GM21515 (cell line): ENCODE measurements around the gene ITFG2.
A peak's percentile ranks its signal among the peaks of the same experiment; 100 is the strongest.
"Not testable (repeated sequence)": the region's sequence is repeated elsewhere in the genome, so short reads cannot be mapped to it uniquely, and the experiment has no call there.

Experiments used
- ATAC-seq: cut with Tn5 transposase; IDR thresholded peaks from one replicate; pipeline ENCODE4 v1.9.1; 2021; ENCODE audit not compliant: unreplicated experiment

The ITFG2 gene

GRCh38 chr12:2812290-2813213 lies at the start of gene ITFG2:
ITFG2 (plus strand) TSS chr12:2812668; CDS start chr12:2812761, 93 bp downstream.
- ATAC-seq = peak; percentile 94

- ATAC-seq = no peak
Observed at GRCh38 chr12:2764398-2764797, 48.1 kb upstream of the ITFG2 start.

DNA sequence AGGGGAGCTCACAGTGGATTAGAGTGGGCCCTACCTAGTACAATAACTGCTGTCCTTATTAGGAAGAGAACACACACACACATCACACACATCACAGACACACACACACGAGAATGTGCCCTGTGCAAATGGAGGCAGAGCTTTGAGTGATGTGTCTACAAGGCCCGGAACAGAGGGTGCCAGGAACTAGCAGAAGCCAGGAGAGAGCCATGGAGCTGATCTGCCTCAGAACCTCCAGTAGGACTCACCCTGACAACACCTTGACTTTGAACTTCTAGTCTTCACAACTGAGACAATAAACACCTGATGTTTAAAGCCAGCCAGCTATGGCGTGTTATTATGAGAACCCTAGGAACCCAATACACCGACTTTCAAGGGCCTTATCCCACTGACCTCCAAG lies 47.4 kb upstream of the ITFG2 start:
- ATAC-seq = no peak

DNA sequence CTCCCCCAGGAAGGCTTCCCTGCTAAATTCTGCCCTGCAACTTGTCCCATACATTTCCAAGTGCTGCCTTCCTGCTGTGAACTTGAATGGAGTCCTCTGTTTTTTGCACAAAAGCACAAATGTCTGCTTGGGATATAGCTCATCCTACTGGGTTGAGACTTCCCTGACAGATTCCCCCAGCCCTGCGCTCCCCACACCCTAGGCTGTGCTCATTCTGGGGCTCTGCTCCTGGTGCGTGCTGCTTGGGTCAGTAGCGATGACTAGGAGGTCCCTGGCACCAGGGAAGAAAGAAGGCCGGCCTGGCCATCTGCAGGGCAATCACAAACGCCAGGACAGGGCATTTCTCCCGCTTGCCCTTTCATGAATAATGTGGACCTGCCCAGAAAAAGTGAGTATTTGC lies 46.9 kb upstream of the ITFG2 start:
- ATAC-seq = no peak

GRCh38 chr12:2768224-2768961 lies 44.1 kb upstream of the ITFG2 start:
- ATAC-seq = no peak

DNA sequence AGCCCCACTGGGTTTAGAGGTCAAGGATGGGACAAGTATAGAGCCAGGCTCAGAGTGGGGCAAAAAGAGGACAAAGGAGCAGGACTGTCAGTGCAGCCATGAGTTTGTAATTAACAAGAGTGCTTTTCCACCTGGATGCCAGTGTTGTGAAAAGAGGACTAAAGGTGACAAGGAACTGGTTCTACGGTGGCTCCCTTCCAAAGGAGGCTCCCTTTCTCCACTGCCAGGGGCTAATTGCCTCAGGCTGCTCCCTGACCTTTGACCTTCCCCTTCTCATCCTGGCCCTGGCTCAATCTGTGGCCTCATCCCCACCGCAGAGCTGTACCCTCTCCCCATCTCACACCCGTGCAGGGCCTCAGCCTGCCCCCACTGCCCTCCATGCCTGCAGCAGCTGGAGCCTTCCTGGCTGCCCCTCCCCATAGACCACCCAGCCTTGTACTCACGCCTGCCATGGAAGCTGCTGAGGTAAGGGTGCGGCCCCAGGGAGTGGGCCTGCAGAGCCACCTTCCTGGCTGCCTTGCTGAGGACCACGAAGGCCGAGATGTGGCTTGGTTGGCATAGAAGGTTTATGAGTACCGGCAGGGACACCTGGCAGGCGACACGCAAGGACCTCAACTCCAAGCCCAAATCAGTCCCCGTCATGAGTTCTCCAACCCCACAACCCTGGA lies 42.5 kb upstream of the ITFG2 start:
- no peak for ATAC-seq

GRCh38 chr12:2770544-2770943 lies 41.9 kb upstream of the ITFG2 start:
- ATAC-seq = not testable (repeated sequence)

- no peak for ATAC-seq
Observed at GRCh38 chr12:2772370-2772769, 40.1 kb upstream of the ITFG2 start.

GRCh38 chr12:2773199-2773875 lies 39.1 kb upstream of the ITFG2 start:
- no peak for ATAC-seq

DNA sequence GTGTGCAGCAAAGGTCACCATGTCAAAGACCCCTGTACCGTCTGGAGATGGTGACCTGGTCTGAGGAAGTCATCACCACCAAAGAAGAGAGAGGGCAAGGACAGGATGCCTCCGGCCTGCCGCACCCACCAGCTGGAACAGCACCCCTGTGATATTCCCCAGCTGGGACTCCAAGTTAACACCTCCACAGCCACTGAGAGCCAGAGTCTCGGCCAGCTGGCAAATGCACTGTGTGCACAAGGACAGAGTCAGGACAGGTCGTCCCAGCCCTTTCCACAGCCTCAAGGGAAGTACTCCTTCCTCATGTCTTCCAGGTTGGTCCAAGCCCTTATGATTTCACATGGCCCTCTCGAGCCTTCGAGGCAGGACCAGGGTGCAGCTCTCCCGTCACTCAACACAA lies 37.0 kb upstream of the ITFG2 start:
- ATAC-seq = no peak

DNA sequence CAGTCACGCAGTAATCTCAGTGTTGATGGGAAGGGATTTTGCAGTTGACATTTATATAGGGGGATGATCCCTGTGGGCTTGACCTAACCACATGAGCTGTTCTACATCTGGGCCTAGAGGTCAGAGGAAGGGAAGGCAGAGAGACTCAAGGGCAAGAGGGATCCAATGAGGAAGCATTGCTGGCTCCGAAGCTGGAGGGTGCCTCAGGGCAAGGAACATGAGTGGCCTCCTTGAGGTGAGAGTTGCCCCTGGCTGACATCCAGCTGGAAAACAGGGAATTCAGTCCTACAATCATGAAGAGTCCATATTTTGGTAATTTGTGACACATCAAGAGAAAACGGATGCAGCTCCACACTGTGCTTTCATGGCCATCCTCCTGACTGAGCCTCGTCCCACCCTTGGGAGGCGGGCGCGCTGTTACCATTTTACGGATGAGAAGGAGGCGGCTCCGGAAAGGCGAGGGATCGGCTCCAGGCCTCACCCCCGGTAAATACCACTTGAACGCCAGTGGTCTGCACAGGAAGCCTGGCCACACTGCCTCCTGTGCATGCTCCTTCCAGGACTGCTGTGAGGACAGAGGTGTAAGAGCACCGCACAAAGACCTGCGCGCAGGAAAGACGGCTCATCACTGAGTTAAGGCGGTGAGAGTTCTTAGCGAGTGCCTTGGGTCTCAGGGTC lies 36.2 kb upstream of the ITFG2 start:
- no peak for ATAC-seq

DNA sequence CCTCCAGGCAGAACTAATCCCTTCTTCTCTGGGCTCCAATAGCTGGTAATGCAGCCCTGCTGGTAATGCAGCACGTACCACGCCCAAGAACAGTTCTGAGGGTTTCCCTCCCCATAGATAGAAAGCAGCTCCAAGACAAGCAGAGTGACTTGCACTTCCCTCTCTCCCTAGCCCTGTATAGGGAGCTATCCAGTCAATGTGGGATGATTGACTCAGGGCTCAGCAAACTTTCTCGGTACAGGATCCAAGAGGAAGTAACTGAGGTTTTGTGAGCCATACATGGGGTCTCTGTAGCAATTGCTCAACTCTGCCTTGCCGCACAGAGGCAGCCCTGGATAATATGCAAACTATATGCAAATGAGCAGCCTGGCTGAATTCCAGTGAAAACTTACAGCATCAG lies 33.2 kb upstream of the ITFG2 start:
- no peak for ATAC-seq

- ATAC-seq = no peak
Observed at GRCh38 chr12:2783936-2784600, 28.4 kb upstream of the ITFG2 start.

DNA sequence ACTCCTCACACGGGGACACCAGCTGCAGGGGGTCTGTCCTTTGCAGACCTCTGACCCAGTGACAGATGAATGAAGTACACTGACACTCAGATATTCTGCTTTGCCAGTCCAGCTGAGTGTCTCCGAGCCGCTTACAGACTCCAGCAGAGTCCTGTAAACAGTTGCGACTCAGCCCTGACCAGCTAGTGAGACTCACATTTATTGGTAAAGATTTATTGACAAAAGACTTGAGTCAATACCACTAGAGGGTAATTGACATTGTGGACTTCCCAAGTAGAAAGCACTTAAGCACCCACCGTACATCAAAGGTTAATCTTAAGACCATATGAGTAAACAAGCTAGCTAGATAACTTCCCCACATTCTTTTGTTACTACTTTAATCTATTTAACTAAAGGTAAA lies 27.5 kb upstream of the ITFG2 start:
- no peak for ATAC-seq

- ATAC-seq = no peak
Observed at GRCh38 chr12:2791089-2791488, 21.4 kb upstream of the ITFG2 start.

- ATAC-seq = no peak
Observed at GRCh38 chr12:2792671-2793500, 19.6 kb upstream of the ITFG2 start.

- no peak for ATAC-seq
Observed at GRCh38 chr12:2793561-2793960, 18.9 kb upstream of the ITFG2 start.

GRCh38 chr12:2794191-2794735 lies 18.2 kb upstream of the ITFG2 start:
- ATAC-seq = peak; percentile 2
